Activated T-cell treated with anti-CD3 and anti-CD28 coated beads, Interleukin-2, amount 50 U/mL, for 4 hours (primary cell): Measurements from ENCODE around the gene DLX6. TPM values are rescaled to one million over a fixed set of nuclear protein-coding genes. Genes with fewer than 3 reads are reported as not detected.
"Not testable (repeated sequence)": the region's sequence is repeated elsewhere in the genome, so short reads cannot be mapped to it uniquely, and the experiment has no call there.

ENCODE experiments used
- ATAC-seq, 2 donors: fragments of 200-7000 bp; cut with Tn5 transposase; one replicate each; pipeline ENCODE4 v1.10.0; 2021
- DNase-seq: peaks from one replicate; pipeline ENCODE4 v3.0.0-alpha.2; 2020
- H3K27me3 Mint-ChIP-seq: one replicate; pipeline ENCODE4 v1.8.0; 2021; ENCODE audit warnings: low read depth, mixed read lengths
- H3K36me3 Mint-ChIP-seq: one replicate; pipeline ENCODE4 v1.8.0; 2022; ENCODE audit warnings: mixed read lengths; ENCODE audit not compliant: insufficient read depth
- H3K4me1 Mint-ChIP-seq: one replicate; pipeline ENCODE4 v1.8.0; 2021; ENCODE audit warnings: low read depth, mixed read lengths
- H3K4me3 Mint-ChIP-seq: one replicate; pipeline ENCODE4 v1.8.0; 2021; ENCODE audit warnings: mild to moderate bottlenecking, moderate library complexity, mixed read lengths
- H3K9me3 Mint-ChIP-seq: one replicate; pipeline ENCODE4 v1.8.0; 2021; ENCODE audit warnings: mixed read lengths
- total RNA-seq, 3 donors: library from RNA; stranded (reverse); gene quantifications; one replicate each; pipeline ENCODE4 v1.2.1, GENCODE V29; 2021

DLX6 gene
- total RNA-seq, 3 donors from 2014 or later = not detected

- DNase-seq (no peak), ATAC-seq (no peak)
- Mint-ChIP-seq H3K36me3 (no peaks in the 10 kb centered on the region), H3K27me3 (peaks cover 95% of the 10 kb centered on the region), H3K9me3 (no peaks in the 10 kb centered on the region), H3K4me3 (no peak overlapping the region), H3K4me1 (peaks cover 24% of the 10 kb centered on the region)
Measured at GRCh38 chr7:97020601-97020995, 15.2 kb downstream of the DLX6 start.

GRCh38 chr7:97020996-97021746, 15.8 kb downstream of the DLX6 start:
- H3K27me3 Mint-ChIP-seq = peaks cover 95% of the 10 kb centered on the region
- DNase-seq = no peak
- ATAC-seq = no peak
- no peaks in the 10 kb centered on the region for H3K36me3 Mint-ChIP-seq
- H3K4me1 Mint-ChIP-seq = peaks cover 30% of the 10 kb centered on the region
- no peaks in the 10 kb centered on the region for H3K9me3 Mint-ChIP-seq
- no peak overlapping the region for H3K4me3 Mint-ChIP-seq

- Mint-ChIP-seq H3K9me3 (no peaks in the 10 kb centered on the region), H3K36me3 (no peaks in the 10 kb centered on the region), H3K27me3 (peaks cover 95% of the 10 kb centered on the region), H3K4me1 (peaks cover 37% of the 10 kb centered on the region), H3K4me3 (no peak overlapping the region)
- ATAC-seq = no peak
- no peak for DNase-seq
Measured at GRCh38 chr7:97021747-97022490, 16.6 kb downstream of the DLX6 start.

- H3K9me3 Mint-ChIP-seq = no peaks in the 10 kb centered on the region
Measured at GRCh38 chr7:97022491-97023306, 17.3 kb downstream of the DLX6 start.

GRCh38 chr7:97024209-97025129, 19.1 kb downstream of the DLX6 start, which contains the start of gene DLX5:
TSS of gene DLX5 (minus strand) at chr7:97024831. CDS start at chr7:97024623, 208 bp downstream.
- Mint-ChIP-seq H3K36me3 (no peaks in the 10 kb centered on the region), H3K4me1 (peaks cover 46% of the 10 kb centered on the region), H3K9me3 (no peaks in the 10 kb centered on the region), H3K27me3 (peaks cover 91% of the 10 kb centered on the region), H3K4me3 (no peak within 1 kb of the TSS)
- no peak for DNase-seq
- ATAC-seq = peak in 1 of 2 donors; percentile 25

More at GRCh38 chr7:97022491-97023306, 17.3 kb downstream of the DLX6 start:
- Mint-ChIP-seq H3K4me1 (peaks cover 44% of the 10 kb centered on the region), H3K27me3 (peaks cover 95% of the 10 kb centered on the region), H3K36me3 (no peaks in the 10 kb centered on the region), H3K4me3 (no peak overlapping the region)
- no peak for ATAC-seq
- DNase-seq = no peak

GRCh38 chr7:97025130-97025499, 19.8 kb downstream of the DLX6 start:
- H3K9me3 Mint-ChIP-seq = no peaks in the 10 kb centered on the region
- peaks cover 86% of the 10 kb centered on the region for H3K27me3 Mint-ChIP-seq
- H3K4me3 Mint-ChIP-seq = no peak overlapping the region
- DNase-seq (no peak), ATAC-seq (no peak)
- peaks cover 46% of the 10 kb centered on the region for H3K4me1 Mint-ChIP-seq
- H3K36me3 Mint-ChIP-seq = no peaks in the 10 kb centered on the region

GRCh38 chr7:97025983-97026714, 20.8 kb downstream of the DLX6 start:
- H3K4me1 Mint-ChIP-seq = peaks cover 44% of the 10 kb centered on the region
- peaks cover 78% of the 10 kb centered on the region for H3K27me3 Mint-ChIP-seq
- DNase-seq = no peak
- no peaks in the 10 kb centered on the region for H3K9me3 Mint-ChIP-seq
- H3K36me3 Mint-ChIP-seq = no peaks in the 10 kb centered on the region
- peak; percentile 36 to 42 for ATAC-seq
- H3K4me3 Mint-ChIP-seq = peak overlapping the region; percentile 77

GRCh38 chr7:97026715-97027426, 21.5 kb downstream of the DLX6 start:
- H3K36me3 Mint-ChIP-seq = no peaks in the 10 kb centered on the region
- peaks cover 73% of the 10 kb centered on the region for H3K27me3 Mint-ChIP-seq
- peaks cover 43% of the 10 kb centered on the region for H3K4me1 Mint-ChIP-seq
- DNase-seq = no peak
- H3K9me3 Mint-ChIP-seq = no peaks in the 10 kb centered on the region
- H3K4me3 Mint-ChIP-seq = peak overlapping the region; percentile 77
- peak in 1 of 2 donors; percentile 12 for ATAC-seq

- DNase-seq (peak; percentile 53), ATAC-seq (peak; percentile 77 to 78)
- Mint-ChIP-seq H3K4me1 (peaks cover 36% of the 10 kb centered on the region), H3K27me3 (peaks cover 69% of the 10 kb centered on the region), H3K4me3 (peak overlapping the region; percentile 77), H3K9me3 (no peaks in the 10 kb centered on the region), H3K36me3 (no peaks in the 10 kb centered on the region)
Measured at GRCh38 chr7:97027427-97028234, 22.3 kb downstream of the DLX6 start.

- H3K4me1 Mint-ChIP-seq, H3K36me3 Mint-ChIP-seq, DNase-seq, H3K9me3 Mint-ChIP-seq, H3K4me3 Mint-ChIP-seq, ATAC-seq: not testable (repeated sequence)
- peaks cover 10% of the 10 kb centered on the region for H3K27me3 Mint-ChIP-seq
Measured at GRCh38 chr7:97034213-97034852, 29.0 kb downstream of the DLX6 start.

GRCh38 chr7:97039374-97040065, 34.2 kb downstream of the DLX6 start:
- Mint-ChIP-seq H3K36me3 (no peaks in the 10 kb centered on the region), H3K4me1 (no peaks in the 10 kb centered on the region), H3K4me3 (no peak overlapping the region), H3K27me3 (peaks cover 36% of the 10 kb centered on the region), H3K9me3 (no peaks in the 10 kb centered on the region)
- no peak for DNase-seq
- no peak for ATAC-seq
